ENCODE measurements around the gene ATP1A4. TPM values are rescaled to one million over a fixed set of nuclear protein-coding genes. Genes with fewer than 3 reads are reported as not detected.

The ATP1A4 gene
- total and polyA plus RNA-seq, 10 of the 15 experiments (the other 5 are each of a cell fraction or from before 2014, with no cell fraction given), result 0.31 to 1.0 (median 0.54) TPM

- TF ChIP-seq MEF2B (IDR thresholded peaks at IDR 0.05; ENCODE audit: partially characterized antibody, poor library complexity, severe bottlenecking) (peak; percentile 68), EED (IDR thresholded peaks at IDR 0.05; ENCODE audit: low read depth) (peak; percentile 97), SPI1 (IDR thresholded peaks at IDR 0.05; ENCODE audit: borderline replicate concordance, insufficient read depth, low read depth, low read length) (peak; percentile 36; the same call in 1 of the 2 replicates), CBX3 (IDR thresholded peaks at IDR 0.05; ENCODE audit: borderline replicate concordance, low read depth) (no peak), CREM (IDR thresholded peaks at IDR 0.05; ENCODE audit: low read depth) (peak; percentile 68), CUX1 (IDR thresholded peaks at IDR 0.05; ENCODE audit: insufficient replicate concordance, low read depth, low read length) (no peak), IKZF2 (IDR thresholded peaks at IDR 0.05) (peak; percentile 87 to 89), FOS (IDR thresholded peaks at IDR 0.05; ENCODE audit: borderline replicate concordance, extremely low read depth, insufficient read length) (no peak), JUNB (IDR thresholded peaks at IDR 0.05) (peak; percentile 81), CREB1 (IDR thresholded peaks at IDR 0.05; ENCODE audit: low read depth) (no peak), MTA3 (IDR thresholded peaks at IDR 0.05; ENCODE audit: borderline replicate concordance, low read length) (peak; percentile 92; the same call in 1 of the 2 replicates), KLF5 (IDR thresholded peaks at IDR 0.05; ENCODE audit: partially characterized antibody) (no peak), CHD2 (IDR thresholded peaks at IDR 0.05; ENCODE audit: borderline replicate concordance, low read depth, low read length) (peak; percentile 60; the same call in 1 of the 2 replicates), PAX8 (IDR thresholded peaks at IDR 0.05) (no peak), TCF7 (IDR thresholded peaks at IDR 0.05; ENCODE audit: borderline replicate concordance) (peak; percentile 97), ETV6 (conservative IDR thresholded peaks at IDR 0.05 in 1 of 2, IDR thresholded peaks at IDR 0.05 in 1 of 2; ENCODE audit: borderline replicate concordance in 1 of 2, low read depth in 1 of 2) (peak in 1 of 2 experiments; percentile 69; a peak in 1 of 4 replicates), MTA2 (IDR thresholded peaks at IDR 0.05; ENCODE audit: low read depth) (peak; percentile 56; the same call in 1 of the 2 replicates), BHLHE40 (IDR thresholded peaks at IDR 0.05; ENCODE audit: borderline replicate concordance in 1 of 2, low read depth in 2 of 2, low read length in 1 of 2) (peak; percentile 76 to 79; a peak in 3 of 4 replicates), SUZ12 (IDR thresholded peaks at IDR 0.05; ENCODE audit: unreplicated experiment) (no peak), SKIL (IDR thresholded peaks at IDR 0.05; ENCODE audit: low read depth, poor library complexity, severe bottlenecking) (peak; percentile 67), POLR2AphosphoS2 (IDR thresholded peaks at IDR 0.05; ENCODE audit: low read depth, low read length) (no peak), MEF2A (IDR thresholded peaks at IDR 0.05; ENCODE audit: insufficient read depth, low read depth, low read length) (0 out of 2 replicates have a peak, but pooled peaks have one; percentile 65), NR2C1 (IDR thresholded peaks at IDR 0.05) (no peak)
Measured at GRCh38 chr1:160169553-160170399, 18.4 kb downstream of the ATP1A4 start (continued).
